GM19035 (cell line): ENCODE measurements around the gene SLC27A5.
"Not testable (repeated sequence)": the region's sequence is repeated elsewhere in the genome, so short reads cannot be mapped to it uniquely, and the experiment has no call there.

ENCODE experiments used
- ATAC-seq: cut with Tn5 transposase; IDR thresholded peaks from one replicate; pipeline ENCODE4 v1.9.1; 2021; ENCODE audit not compliant: unreplicated experiment

The SLC27A5 gene

GRCh38 chr19:58551123-58551497 is 39.3 kb upstream of the SLC27A5 start:
- no peak for ATAC-seq

- no peak for ATAC-seq
Observed at GRCh38 chr19:58550362-58551122, 38.8 kb upstream of the SLC27A5 start.

- ATAC-seq: no peak
Observed at GRCh38 chr19:58549664-58550361, 38.0 kb upstream of the SLC27A5 start.

DNA sequence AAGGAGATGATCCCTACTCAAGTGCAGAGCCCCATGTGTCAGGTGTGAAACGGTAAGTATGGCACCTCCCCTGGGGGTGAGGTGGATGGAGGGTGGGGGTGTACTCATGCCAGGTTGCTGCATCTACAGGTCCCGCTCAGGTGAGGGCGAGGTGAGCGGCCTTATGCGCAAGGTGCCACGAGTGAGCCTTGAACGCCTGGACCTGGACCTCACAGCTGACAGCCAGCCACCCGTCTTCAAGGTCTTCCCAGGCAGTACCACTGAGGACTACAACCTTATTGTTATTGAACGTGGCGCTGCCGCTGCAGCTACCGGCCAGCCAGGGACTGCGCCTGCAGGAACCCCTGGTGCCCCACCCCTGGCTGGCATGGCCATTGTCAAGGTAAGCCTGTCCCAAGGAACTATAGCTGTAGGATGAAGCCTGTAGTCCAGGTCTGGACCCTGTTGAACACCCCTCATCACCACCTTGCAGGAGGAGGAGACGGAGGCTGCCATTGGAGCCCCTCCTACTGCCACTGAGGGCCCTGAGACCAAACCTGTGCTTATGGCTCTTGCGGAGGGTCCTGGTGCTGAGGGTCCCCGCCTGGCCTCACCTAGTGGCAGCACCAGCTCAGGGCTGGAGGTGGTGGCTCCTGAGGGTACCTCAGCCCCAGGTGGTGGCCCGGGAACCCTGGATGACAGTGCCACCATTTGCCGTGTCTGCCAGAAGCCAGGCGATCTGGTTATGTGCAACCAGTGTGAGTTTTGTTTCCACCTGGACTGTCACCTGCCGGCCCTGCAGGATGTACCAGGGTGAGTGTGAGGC is 37.3 kb upstream of the SLC27A5 start:
- ATAC-seq: no peak

- no peak for ATAC-seq
Observed at GRCh38 chr19:58547323-58548312, 35.8 kb upstream of the SLC27A5 start.

GRCh38 chr19:58546019-58546530 is 34.3 kb upstream of the SLC27A5 start:
- ATAC-seq: no peak

- ATAC-seq: no peak
Observed at GRCh38 chr19:58545286-58546018, 33.7 kb upstream of the SLC27A5 start.

DNA sequence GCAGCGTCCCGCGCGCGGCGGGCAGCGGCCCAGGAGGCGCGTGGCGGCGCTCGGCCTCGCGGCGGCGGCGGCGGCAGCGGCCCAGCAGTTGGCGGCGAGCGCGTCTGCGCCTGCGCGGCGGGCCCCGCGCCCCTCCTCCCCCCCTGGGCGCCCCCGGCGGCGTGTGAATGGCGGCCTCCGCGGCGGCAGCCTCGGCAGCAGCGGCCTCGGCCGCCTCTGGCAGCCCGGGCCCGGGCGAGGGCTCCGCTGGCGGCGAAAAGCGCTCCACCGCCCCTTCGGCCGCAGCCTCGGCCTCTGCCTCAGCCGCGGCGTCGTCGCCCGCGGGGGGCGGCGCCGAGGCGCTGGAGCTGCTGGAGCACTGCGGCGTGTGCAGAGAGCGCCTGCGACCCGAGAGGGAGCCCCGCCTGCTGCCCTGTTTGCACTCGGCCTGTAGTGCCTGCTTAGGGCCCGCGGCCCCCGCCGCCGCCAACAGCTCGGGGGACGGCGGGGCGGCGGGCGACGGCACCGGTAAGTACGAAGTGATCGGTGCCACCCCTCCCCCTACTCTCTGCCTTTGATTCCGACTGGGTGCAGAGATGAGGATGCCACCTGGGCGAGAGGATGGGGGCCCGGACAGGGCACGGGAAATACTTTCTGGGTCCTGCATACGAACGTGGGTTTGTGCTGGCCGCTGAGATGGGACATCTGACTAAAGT is 32.9 kb upstream of the SLC27A5 start:
- peak; percentile 58 for ATAC-seq

- ATAC-seq: peak; percentile 79
Observed at GRCh38 chr19:58543826-58544590, 32.2 kb upstream of the SLC27A5 start, which contains the start of gene TRIM28. TRIM28 (plus strand) TSS chr19:58544064; CDS start chr19:58544758, 694 bp downstream.

DNA sequence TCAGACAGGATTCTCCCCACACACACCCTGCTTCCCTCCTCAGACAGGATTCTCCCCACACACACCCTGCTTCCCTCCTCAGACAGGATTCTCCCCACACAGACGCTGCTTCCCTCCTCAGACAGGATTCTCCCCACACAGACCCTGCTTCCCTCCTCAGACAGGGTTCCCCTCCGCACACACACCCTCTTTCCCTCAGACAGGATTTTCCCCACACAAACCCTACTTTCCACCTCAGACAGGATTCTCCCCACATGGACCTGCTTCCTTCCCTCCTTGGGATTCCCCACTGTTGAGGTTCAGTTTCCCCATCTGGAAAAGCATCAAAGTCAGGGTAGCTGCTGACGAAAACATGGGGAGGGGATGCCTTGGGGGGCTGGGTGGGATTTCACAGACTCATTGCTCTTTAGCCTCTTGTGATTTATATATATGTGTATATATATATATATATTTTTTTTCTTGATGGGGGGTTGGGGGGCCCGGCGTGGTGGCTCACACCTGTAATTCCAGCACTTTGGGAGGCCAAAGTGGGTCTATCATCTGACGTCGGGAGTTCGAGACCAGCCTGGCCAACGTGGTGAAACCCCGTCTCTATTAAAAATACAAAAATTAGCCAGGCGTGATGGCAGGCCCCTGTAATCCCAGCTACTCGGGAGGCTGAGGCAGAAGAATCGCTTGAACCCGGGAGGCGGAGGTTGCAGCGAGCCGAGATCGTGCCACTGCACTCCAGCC is 31.0 kb upstream of the SLC27A5 start:
- ATAC-seq: not testable (repeated sequence)

DNA sequence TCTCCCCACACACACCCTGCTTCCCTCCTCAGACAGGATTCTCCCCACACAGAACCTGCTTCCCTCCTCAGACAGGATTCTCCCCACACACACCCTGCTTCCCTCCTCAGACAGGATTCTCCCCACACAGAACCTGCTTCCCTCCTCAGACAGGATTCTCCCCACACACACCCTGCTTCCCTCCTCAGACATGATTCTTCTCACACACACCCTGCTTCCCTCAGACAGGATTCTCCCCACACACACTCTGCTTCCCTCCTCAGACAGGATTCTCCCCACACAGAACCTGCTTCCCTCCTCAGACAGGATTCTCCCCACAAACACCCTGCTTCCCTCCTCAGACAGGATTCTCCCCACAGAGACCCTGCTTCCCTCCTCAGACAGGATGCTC is 27.4 kb upstream of the SLC27A5 start:
- not testable (repeated sequence) for ATAC-seq

GRCh38 chr19:58538257-58539168 is 26.7 kb upstream of the SLC27A5 start:
- ATAC-seq: no peak

GRCh38 chr19:58536852-58537798 is 25.3 kb upstream of the SLC27A5 start:
- no peak for ATAC-seq

DNA sequence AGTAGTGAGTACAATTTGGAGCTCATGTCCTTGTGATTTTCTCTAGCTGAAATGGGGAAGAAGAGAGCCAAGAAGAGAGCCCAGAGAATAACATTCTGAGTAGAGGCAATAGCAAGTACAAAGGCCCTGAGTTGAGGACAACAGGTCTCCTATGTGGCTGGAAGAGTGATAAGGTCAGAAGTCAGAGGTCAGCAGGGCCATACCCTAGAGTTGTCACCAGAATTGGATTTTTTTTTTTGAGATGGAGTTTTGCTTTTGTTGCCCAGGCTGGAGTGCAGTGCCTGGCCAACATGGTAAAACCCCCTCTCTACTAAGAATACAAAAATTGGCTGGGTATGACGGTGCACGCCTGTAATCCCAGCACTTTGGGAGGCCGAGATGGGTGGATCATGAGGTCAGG is 24.1 kb upstream of the SLC27A5 start:
- no peak for ATAC-seq
